Measurements from ENCODE around the gene ATP6V0A1.

The ATP6V0A1 gene

GRCh38 chr17:42422958-42423712 lies 35.5 kb upstream of the ATP6V0A1 start, which contains the start of gene CAVIN1:
Gene CAVIN1, minus strand, starts transcription at chr17:42423256. Its CDS starts 159 bp downstream, at chr17:42423097.
- H3K27ac ChIP-seq: peak within 1 kb of the TSS; percentile 98
- ChIA-PET CTCF (interaction anchor here (0.5 to 1.5 kb wide), 6 partner anchors 17 to 1514 kb away, joined by 3 to 9 read pairs (median 4); partner anchors contain the start of gene NAGLU), POLR2A (ENCODE audit: low non-redundant PET) (interaction anchor here (0.5 to 1.7 kb wide), 7 partner anchors 10 to 109 kb away, joined by 3 to 11 read pairs (median 6); partner anchors contain the start of gene STAT3)
- TF ChIP-seq, protein P1, sequence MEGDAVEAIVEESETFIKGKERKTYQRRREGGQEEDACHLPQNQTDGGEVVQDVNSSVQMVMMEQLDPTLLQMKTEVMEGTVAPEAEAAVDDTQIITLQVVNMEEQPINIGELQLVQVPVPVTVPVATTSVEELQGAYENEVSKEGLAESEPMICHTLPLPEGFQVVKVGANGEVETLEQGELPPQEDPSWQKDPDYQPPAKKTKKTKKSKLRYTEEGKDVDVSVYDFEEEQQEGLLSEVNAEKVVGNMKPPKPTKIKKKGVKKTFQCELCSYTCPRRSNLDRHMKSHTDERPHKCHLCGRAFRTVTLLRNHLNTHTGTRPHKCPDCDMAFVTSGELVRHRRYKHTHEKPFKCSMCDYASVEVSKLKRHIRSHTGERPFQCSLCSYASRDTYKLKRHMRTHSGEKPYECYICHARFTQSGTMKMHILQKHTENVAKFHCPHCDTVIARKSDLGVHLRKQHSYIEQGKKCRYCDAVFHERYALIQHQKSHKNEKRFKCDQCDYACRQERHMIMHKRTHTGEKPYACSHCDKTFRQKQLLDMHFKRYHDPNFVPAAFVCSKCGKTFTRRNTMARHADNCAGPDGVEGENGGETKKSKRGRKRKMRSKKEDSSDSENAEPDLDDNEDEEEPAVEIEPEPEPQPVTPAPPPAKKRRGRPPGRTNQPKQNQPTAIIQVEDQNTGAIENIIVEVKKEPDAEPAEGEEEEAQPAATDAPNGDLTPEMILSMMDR (conservative IDR thresholded peaks at IDR 0.05; ENCODE audit: low read depth): no peak
- peak; percentile 99 for DNase-seq (ENCODE audit: low spot score)

DNA sequence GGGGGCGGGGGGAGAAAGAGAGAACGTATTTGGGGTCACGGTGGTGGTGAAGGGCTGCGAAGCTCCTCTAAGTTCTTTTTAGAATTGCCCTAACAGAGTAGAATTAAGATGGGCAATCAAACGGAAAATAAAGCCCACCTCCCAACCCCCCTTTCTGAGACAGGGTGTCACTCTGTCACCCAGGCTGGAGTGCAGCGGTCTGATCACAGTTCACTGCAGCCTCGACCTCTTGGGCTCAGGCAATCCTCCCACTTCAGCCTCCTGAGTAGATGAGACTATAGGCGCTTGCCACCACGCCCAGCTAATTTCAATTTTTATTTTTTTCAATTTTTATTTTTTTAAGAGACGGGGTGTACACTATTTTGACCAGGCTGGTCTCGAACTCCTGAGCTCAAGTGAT lies 34.9 kb upstream of the ATP6V0A1 start:
- POLR2A ChIA-PET (ENCODE audit: low non-redundant PET): interaction anchor here (0.5 to 1.7 kb wide), 7 partner anchors 11 to 110 kb away, joined by 3 to 11 read pairs (median 6); partner anchors contain the start of gene STAT3
- TF ChIP-seq, protein P1 (conservative IDR thresholded peaks at IDR 0.05; ENCODE audit: low read depth): no peak
- CTCF ChIA-PET: interaction anchor here (0.5 to 0.7 kb wide), 3 partner anchors 112 to 1514 kb away, joined by 3 read pairs; partner anchors contain the start of gene NAGLU
- H3K27ac ChIP-seq: peak overlapping the region; percentile 98
- no peak for DNase-seq (ENCODE audit: low spot score)

DNA sequence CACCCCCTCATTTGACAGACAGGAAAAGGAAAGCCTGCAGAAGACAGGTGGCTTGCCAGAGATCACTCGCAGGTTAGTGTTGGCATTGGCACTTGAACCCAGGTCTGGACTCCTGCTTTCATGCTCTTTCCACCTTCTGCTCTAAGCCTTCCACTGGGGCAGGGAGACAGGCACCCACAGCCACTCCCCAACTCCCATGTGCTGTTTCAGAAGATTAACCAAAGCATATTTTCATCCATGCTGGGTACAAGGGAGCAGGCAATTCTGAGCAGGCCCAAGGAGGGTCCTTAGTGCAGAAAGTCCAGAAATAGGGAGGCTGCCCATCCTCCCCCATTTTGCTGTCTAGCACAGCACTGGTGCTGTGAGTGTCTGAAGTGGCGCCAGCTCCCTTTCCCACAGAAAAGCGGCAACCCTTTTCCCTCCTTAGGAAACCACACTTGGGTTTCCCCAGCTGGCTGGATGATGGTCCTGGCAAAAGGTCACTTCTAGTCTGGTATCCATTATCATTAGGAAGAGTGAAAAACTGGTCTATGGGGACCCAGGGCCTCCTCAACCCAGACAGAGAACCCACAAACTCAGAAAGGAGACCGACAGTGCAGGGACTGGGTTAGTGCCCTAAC lies 33.6 kb upstream of the ATP6V0A1 start:
- TF ChIP-seq, protein P1 (conservative IDR thresholded peaks at IDR 0.05; ENCODE audit: low read depth): no peak
- ChIA-PET POLR2A (ENCODE audit: low non-redundant PET) (no interaction called here), CTCF (interaction anchor here (0.7 kb wide), 1 partner anchor 33 kb away, joined by 4 read pairs; no protein-coding TSS in a partner anchor)
- DNase-seq (ENCODE audit: low spot score): no peak
- H3K27ac ChIP-seq: peak overlapping the region; percentile 98

DNA sequence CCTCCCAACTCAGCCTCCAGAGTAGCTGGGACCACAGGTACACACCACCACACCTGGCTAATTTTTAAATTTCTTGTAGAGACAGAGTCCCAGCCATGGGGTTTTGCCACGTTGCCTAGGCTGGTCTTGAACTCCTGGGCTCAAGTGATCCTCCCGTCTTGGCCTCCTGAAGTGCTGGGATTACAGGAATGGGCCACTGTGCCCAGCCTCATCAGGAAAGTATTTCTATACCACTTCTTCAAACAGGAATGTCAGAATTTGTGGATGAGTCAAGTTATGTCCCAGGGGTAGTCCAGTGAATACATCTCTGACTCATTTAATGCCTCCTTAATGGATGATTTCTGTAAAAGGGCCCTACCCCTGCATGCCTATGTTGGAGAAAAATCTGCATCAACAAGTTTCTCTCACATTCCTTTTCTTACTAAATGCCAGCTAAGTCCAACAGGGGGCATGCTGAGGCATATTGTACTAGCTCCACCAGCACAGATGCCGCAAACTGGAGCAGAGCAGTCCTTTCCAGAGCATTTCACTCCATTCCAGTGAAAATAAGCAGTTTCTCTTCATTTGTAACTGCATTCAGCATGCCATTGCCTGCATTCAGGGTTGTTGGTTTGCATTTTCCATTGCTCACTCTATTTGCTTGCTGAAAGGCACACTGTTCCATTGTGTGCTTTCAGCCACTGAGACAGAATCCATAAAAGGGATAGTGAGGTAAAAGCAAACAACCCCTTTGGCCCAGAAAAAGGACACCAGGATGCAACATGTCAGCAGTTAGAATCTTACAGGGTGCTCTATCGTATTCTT lies 30.3 kb upstream of the ATP6V0A1 start:
- ChIA-PET POLR2A (ENCODE audit: low non-redundant PET) (no interaction called here), CTCF (interaction anchor here (0.6 to 1.6 kb wide), 3 partner anchors 14 to 1965 kb away, joined by 3 to 7 read pairs (median 3); no protein-coding TSS in a partner anchor)
- TF ChIP-seq, protein P1 (conservative IDR thresholded peaks at IDR 0.05; ENCODE audit: low read depth): peak; percentile 79
- H3K27ac ChIP-seq: peak overlapping the region; percentile 94
- DNase-seq (ENCODE audit: low spot score): peak; percentile 95

DNA sequence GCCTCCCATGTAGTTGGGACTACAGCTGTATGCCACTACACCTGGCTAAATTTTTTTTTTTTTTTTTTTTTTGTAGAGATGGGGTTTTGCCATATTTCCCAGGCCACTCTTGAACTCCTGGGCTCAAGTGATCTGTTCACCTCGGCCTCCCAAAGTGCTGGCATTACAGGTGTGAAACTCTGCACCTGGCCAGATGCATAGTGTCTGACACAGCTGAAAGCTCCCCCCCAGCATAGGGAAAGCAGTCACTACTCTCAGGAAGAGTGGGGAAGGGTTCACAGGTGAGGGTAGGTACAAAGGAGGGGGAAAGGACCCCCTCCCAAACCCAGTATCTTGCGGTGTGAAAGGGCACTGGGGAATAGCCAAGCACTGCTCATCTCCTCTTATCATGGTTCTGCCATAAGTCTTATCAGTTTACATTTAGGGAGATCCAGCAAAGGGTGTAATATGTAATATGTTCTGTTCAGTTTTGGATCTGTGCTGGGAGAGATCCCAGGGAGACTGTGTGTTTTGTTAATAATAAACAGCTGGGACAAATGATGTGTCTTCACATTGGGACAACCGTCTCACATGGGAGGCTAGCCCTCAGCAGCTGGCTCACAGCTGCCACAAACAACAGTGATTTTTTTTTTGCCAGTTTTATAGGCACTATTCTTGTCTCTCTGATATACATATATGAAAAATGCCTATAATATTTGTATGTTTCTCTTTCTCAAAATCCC lies 28.8 kb upstream of the ATP6V0A1 start:
- peak overlapping the region; percentile 94 for H3K27ac ChIP-seq
- DNase-seq (ENCODE audit: low spot score): no peak
- TF ChIP-seq, protein P1 (conservative IDR thresholded peaks at IDR 0.05; ENCODE audit: low read depth): no peak
- ChIA-PET POLR2A (ENCODE audit: low non-redundant PET) (no interaction called here), CTCF (interaction anchor here (0.6 to 1.6 kb wide), 2 partner anchors 12 to 75 kb away, joined by 3 to 7 read pairs; no protein-coding TSS in a partner anchor)
